OCI-LY7 (cell line): ENCODE data around the gene MYO16. TPM values are rescaled to one million over a fixed set of nuclear protein-coding genes. Genes with fewer than 3 reads are reported as not detected.

ENCODE experiments used
- BruUV-seq: library from RNA; stranded (reverse); fragments of 400-500 nt; replicated peaks from 2 replicates; lab custom pipeline; 2021; lab: Mats Ljungman, UMichigan
- CTCF ChIA-PET: fragments of 300-600 bp; sonication (Branson Sonifier 250); formaldehyde crosslinking; loops from one replicate; lab custom pipeline; 2022; ENCODE audit warnings: antibody characterized with exemption; ENCODE audit not compliant: unreplicated experiment; lab: Charles Lee
- POLR2A ChIA-PET: fragments of 300-600 bp; sonication (Branson Sonifier 250); formaldehyde crosslinking; loops from one replicate; lab custom pipeline; 2022; ENCODE audit warnings: antibody characterized with exemption; lab: Charles Lee
- DNase-seq: peaks from one replicate; pipeline ENCODE4 v3.0.0-alpha.2; 2015; ENCODE audit warnings: low spot score
- H2AFZ ChIP-seq: fragments of 200-600 bp; sonication (generic), shearing (Covaris generic); 2 replicates; pipeline ENCODE4 v1.6.1; 2014; ENCODE audit warnings: mild to moderate bottlenecking, antibody characterized with exemption, low read length, moderate library complexity
- H3K27ac ChIP-seq: fragments of 200-600 bp; sonication (generic); 2 replicates; pipeline ENCODE4 v1.5.1; 2014; ENCODE audit warnings: mixed run types, low read depth, mild to moderate bottlenecking, moderate library complexity, low read length, inconsistent platforms; ENCODE audit not compliant: poor library complexity, severe bottlenecking
- H3K36me3 ChIP-seq: fragments of 200-600 bp; sonication (generic); 2 replicates; pipeline ENCODE4 v1.6.1; 2014; ENCODE audit warnings: mild to moderate bottlenecking, antibody characterized with exemption, low read length, moderate library complexity, mixed read lengths; ENCODE audit not compliant: insufficient read depth
- H3K4me1 ChIP-seq: fragments of 200-600 bp; sonication (generic); 2 replicates; pipeline ENCODE4 v1.5.1; 2014; ENCODE audit warnings: mild to moderate bottlenecking, low read length; ENCODE audit not compliant: insufficient read depth, poor library complexity, severe bottlenecking
- H3K4me2 ChIP-seq: fragments of 200-600 bp; sonication (generic); 2 replicates; pipeline ENCODE4 v1.6.1; 2014; ENCODE audit warnings: mild to moderate bottlenecking, low read length
- H3K4me3 ChIP-seq: fragments of 200-600 bp; sonication (generic); 2 replicates; pipeline ENCODE4 v1.5.1; 2014; ENCODE audit warnings: mild to moderate bottlenecking, low read depth, low read length; ENCODE audit not compliant: poor library complexity, severe bottlenecking
- H3K79me2 ChIP-seq: fragments of 200-600 bp; sonication (generic); 2 replicates; pipeline ENCODE4 v1.6.1; 2016; ENCODE audit warnings: low read depth, mild to moderate bottlenecking, low read length, moderate library complexity, mixed read lengths; ENCODE audit not compliant: insufficient read depth
- H3K9me2 ChIP-seq: fragments of 200-600 bp; sonication (generic); 2 replicates; pipeline ENCODE4 v1.6.1; 2016; ENCODE audit warnings: mild to moderate bottlenecking, low read length, mixed read lengths; ENCODE audit not compliant: insufficient read depth
- H3K9me3 ChIP-seq: fragments of 200-600 bp; sonication (generic); 2 replicates; pipeline ENCODE4 v1.6.1; 2014; ENCODE audit warnings: mild to moderate bottlenecking, mixed run types, low read length, mixed read lengths
- H4K20me1 ChIP-seq: fragments of 200-600 bp; sonication (generic); 2 replicates; pipeline ENCODE4 v1.6.1; 2014; ENCODE audit warnings: mild to moderate bottlenecking, antibody characterized with exemption, low read length, moderate library complexity, mixed read lengths; ENCODE audit not compliant: insufficient read depth
- EZH2phosphoT487 ChIP-seq: fragments of 200-600 bp; sonication (generic); IDR thresholded peaks from 2 replicates; pipeline ENCODE4 v1.6.1; 2018; ENCODE audit warnings: low read depth, borderline replicate concordance, mild to moderate bottlenecking, mixed run types, antibody characterized with exemption, low read length, moderate library complexity, mixed read lengths
- intact Hi-C: fragments of 100-400 bp; cut with micrococcal nuclease; formaldehyde crosslinking; loops from one replicate; pipeline ENCODE4 v1.10.0; 2022; ENCODE audit not compliant: unreplicated experiment
- total RNA-seq, 2 experiments: library from RNA; depleted of rRNA in 1 of 2; stranded (reverse); fragments of >200 nt in 1 of 2; shearing (Covaris generic) in 1 of 2; gene quantifications; 2 replicates each; pipeline ENCODE4 v1.2.3, GENCODE V29; 2014 to 2022
- TF ChIP-seq, protein P1 (sequence below): fragments of 200-600 bp; sonication (generic); conservative IDR thresholded peaks from 2 replicates; pipeline ENCODE4 v1.5.1; 2014; ENCODE audit warnings: mild to moderate bottlenecking, antibody characterized with exemption, low read length, moderate library complexity, mixed read lengths

The MYO16 gene
- total RNA-seq, 2 experiments from 2014 or later = 0.06 TPM; not detected in 1

DNA sequence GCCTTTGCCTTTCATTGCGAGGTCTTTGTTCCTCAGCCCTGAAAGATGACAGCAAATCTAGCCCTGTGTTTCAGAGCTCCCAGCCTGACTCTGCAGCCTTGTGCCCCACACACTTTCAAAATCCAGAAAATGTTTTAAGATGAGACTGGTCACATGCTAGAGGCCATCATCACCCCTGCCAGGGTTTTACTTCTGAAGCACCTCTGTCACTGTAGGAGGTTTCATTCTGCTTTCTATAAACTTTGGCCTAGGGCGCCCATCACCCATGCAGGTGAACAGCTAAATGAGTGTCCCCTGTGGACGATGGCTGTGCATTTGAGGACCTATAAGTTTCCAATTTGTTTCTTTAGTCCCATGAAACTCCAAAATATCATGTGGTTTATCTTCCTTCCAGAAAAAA is 574.2 kb downstream of the MYO16 start:
- Histone ChIP-seq H3K79me2 (no peaks in the 10 kb centered on the region), H3K9me3 (no peaks in the 10 kb centered on the region), H3K9me2 (no peaks in the 10 kb centered on the region), H3K4me3 (no peak overlapping the region), H4K20me1 (no peaks in the 10 kb centered on the region), H3K4me2 (no peak overlapping the region), H3K27ac (no peak overlapping the region), H3K4me1 (no peaks in the 10 kb centered on the region), H2AFZ (no peak overlapping the region), H3K36me3 (no peaks in the 10 kb centered on the region)
- no peak for DNase-seq
- intact Hi-C loops = no loop called here
- no TSS peak for BruUV-seq
- ChIA-PET POLR2A (interaction anchor here (0.6 to 1.4 kb wide), 2 partner anchors 11 to 313 kb away, joined by 3 to 4 read pairs; no protein-coding TSS in a partner anchor), CTCF (no interaction called here)
- TF ChIP-seq EZH2phosphoT487 = no peak
- TF ChIP-seq, protein P1, sequence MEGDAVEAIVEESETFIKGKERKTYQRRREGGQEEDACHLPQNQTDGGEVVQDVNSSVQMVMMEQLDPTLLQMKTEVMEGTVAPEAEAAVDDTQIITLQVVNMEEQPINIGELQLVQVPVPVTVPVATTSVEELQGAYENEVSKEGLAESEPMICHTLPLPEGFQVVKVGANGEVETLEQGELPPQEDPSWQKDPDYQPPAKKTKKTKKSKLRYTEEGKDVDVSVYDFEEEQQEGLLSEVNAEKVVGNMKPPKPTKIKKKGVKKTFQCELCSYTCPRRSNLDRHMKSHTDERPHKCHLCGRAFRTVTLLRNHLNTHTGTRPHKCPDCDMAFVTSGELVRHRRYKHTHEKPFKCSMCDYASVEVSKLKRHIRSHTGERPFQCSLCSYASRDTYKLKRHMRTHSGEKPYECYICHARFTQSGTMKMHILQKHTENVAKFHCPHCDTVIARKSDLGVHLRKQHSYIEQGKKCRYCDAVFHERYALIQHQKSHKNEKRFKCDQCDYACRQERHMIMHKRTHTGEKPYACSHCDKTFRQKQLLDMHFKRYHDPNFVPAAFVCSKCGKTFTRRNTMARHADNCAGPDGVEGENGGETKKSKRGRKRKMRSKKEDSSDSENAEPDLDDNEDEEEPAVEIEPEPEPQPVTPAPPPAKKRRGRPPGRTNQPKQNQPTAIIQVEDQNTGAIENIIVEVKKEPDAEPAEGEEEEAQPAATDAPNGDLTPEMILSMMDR = no peak

DNA sequence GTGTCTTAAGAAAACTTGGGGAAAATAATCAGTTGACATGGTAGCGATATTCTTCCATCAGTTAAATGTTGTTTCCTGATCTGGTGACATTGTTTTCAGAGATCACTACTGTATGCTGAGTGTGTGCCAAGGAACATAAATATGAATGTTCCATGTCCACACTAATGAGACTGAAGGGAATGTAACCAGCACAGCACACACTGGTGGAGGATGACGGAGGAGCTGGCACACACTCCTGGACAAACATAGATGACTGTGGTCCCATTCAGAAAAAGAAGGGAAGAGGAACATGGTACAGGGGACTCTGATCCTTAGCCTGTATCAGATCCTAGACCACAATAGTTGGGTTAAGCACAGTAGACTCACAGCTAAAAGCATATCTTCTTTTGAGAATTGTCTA is 574.8 kb downstream of the MYO16 start:
- Histone ChIP-seq H3K9me2 (no peaks in the 10 kb centered on the region), H3K79me2 (no peaks in the 10 kb centered on the region), H2AFZ (no peak overlapping the region), H3K27ac (no peak overlapping the region), H3K4me2 (no peak overlapping the region), H4K20me1 (no peaks in the 10 kb centered on the region), H3K4me3 (no peak overlapping the region), H3K4me1 (no peaks in the 10 kb centered on the region), H3K9me3 (no peaks in the 10 kb centered on the region), H3K36me3 (no peaks in the 10 kb centered on the region)
- POLR2A ChIA-PET = interaction anchor here (1.4 kb wide), 1 partner anchor 12 kb away, joined by 3 read pairs; no protein-coding TSS in a partner anchor
- BruUV-seq = no TSS peak
- CTCF ChIA-PET = no interaction called here
- intact Hi-C loops = no loop called here
- no peak for TF ChIP-seq EZH2phosphoT487
- TF ChIP-seq, protein P1 = no peak
- no peak for DNase-seq

DNA sequence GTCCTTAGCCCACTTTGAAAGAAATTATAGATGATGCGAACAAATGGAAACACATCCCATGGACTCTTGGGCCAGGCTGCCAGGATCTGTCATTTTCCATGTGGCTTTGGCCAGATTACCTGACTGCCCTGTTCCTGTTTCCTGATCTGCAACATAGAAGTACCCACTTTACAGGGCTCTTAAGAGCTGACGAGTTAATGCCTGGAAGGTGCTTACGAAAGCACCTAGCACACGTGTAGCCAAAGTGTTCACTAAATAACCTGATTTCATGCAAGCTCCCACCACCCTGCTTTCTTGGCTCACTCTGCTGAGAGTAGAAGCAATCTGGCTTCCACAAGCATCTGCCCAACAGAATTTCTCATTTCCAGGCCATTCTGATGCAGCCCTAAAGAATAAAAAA is 575.2 kb downstream of the MYO16 start:
- no peak for TF ChIP-seq EZH2phosphoT487
- TF ChIP-seq, protein P1 = no peak
- intact Hi-C loops = no loop called here
- no peak overlapping the region for H3K4me2 ChIP-seq
- no peaks in the 10 kb centered on the region for H3K4me1 ChIP-seq
- H3K79me2 ChIP-seq = no peaks in the 10 kb centered on the region
- ChIA-PET CTCF (no interaction called here), POLR2A (no interaction called here)
- H3K27ac ChIP-seq = no peak overlapping the region
- no peak overlapping the region for H2AFZ ChIP-seq
- BruUV-seq = no TSS peak
- no peaks in the 10 kb centered on the region for H3K9me3 ChIP-seq
- no peaks in the 10 kb centered on the region for H3K9me2 ChIP-seq
- DNase-seq = no peak
- H3K4me3 ChIP-seq = no peak overlapping the region
- no peaks in the 10 kb centered on the region for H4K20me1 ChIP-seq
- H3K36me3 ChIP-seq = no peaks in the 10 kb centered on the region
